ENCODE results near the gene PSME3IP1. TPM values are rescaled to one million over a fixed set of nuclear protein-coding genes. Genes with fewer than 3 reads are reported as not detected.

Gene PSME3IP1
- total RNA-seq = 60.4 and 88.8 TPM in 2 replicates

GRCh38 chr16:57185945-57186871 is at the start of gene PSME3IP1, which contains the start of gene RSPRY1:
Gene PSME3IP1, minus strand, starts transcription at chr16:57186039. Its CDS starts 12,185 bp downstream, at chr16:57173854.
Gene RSPRY1, plus strand, starts transcription at chr16:57186329. Its CDS starts 18,330 bp downstream, at chr16:57204659.

Other genes starting within 250 kb of the PSME3IP1 start
- not detected in 2 replicates for gene CETP, start 224.1 kb downstream of the PSME3IP1 start, total RNA-seq
- gene NLRC5, start 196.5 kb downstream of the PSME3IP1 start, total RNA-seq = 3.4 and 4.5 TPM in 2 replicates
- gene CPNE2, start 93.5 kb downstream of the PSME3IP1 start, total RNA-seq = 13.2 and 17.0 TPM in 2 replicates
- gene RSPRY1, start 290 bp upstream of the PSME3IP1 start, total RNA-seq = 22.9 and 25.3 TPM in 2 replicates
- gene ARL2BP, start 59.2 kb upstream of the PSME3IP1 start, total RNA-seq = 71.2 and 72.5 TPM in 2 replicates
- 0.15 TPM in 1 of 2 replicates, not detected in the other for gene PLLP, start 98.6 kb upstream of the PSME3IP1 start, total RNA-seq
- not detected in 2 replicates for gene CCL22, start 172.7 kb upstream of the PSME3IP1 start, total RNA-seq
- 0.17 TPM in 1 of 2 replicates, not detected in the other for gene CX3CL1, start 186.5 kb upstream of the PSME3IP1 start, total RNA-seq
- gene CCL17, start 218.7 kb upstream of the PSME3IP1 start, total RNA-seq = not detected in 2 replicates